GM10248 (cell line): ENCODE results near the gene HOXC6.

Source experiments
- CTCF ChIA-PET: fragments of 300-600 bp; sonication (Branson Sonifier 250); formaldehyde crosslinking; extraction: SDS; loops from one replicate; lab custom pipeline; 2021; ENCODE audit warnings: antibody characterized with exemption; lab: Yijun Ruan, JAX
- POLR2A ChIA-PET: fragments of 350-650 bp; sonication (Branson Sonifier 250); formaldehyde crosslinking; extraction: SDS; loops from one replicate; lab custom pipeline; 2020; ENCODE audit warnings: antibody characterized with exemption; lab: Yijun Ruan, JAX
- DNase-seq: peaks from one replicate; pipeline ENCODE4 v3.0.0; 2012; ENCODE audit errors: extremely low spot score
- CTCF ChIP-seq: IDR thresholded peaks from 2 replicates; pipeline ENCODE4 v1.5.1; 2012; ENCODE audit warnings: mild to moderate bottlenecking, low read depth; ENCODE audit errors: extremely low read depth, missing control alignments, control extremely low read depth

The HOXC6 gene

GRCh38 chr12:54028314-54029201 lies at the start of gene HOXC6:
HOXC6 (plus strand) TSS chr12:54028440; CDS start chr12:54028522, 82 bp downstream.
- ChIA-PET CTCF (interaction anchor here (3.6 to 10.1 kb wide), 5 partner anchors 22 to 180 kb away, joined by 18 to 214 read pairs (median 122); partner anchors contain the start of genes HOXC8 and SMUG1), POLR2A (no interaction called here)
- no peak for DNase-seq
- TF ChIP-seq CTCF = no peak

- no peak for TF ChIP-seq CTCF
- DNase-seq = no peak
- CTCF ChIA-PET = interaction anchor here (1.5 to 2.8 kb wide), 3 partner anchors 9 to 229 kb away, joined by 4 to 10 read pairs (median 4); no protein-coding TSS in a partner anchor
- POLR2A ChIA-PET = no interaction called here
Measured at GRCh38 chr12:53978477-53979356, 49.5 kb upstream of the HOXC6 start.

- DNase-seq = no peak
- ChIA-PET POLR2A (no interaction called here), CTCF (interaction anchor here (1.0 to 2.8 kb wide), 4 partner anchors 52 to 234 kb away, joined by 3 to 10 read pairs (median 4); partner anchors contain the start of gene HOXC5)
- no peak for TF ChIP-seq CTCF
Measured at GRCh38 chr12:53980104-53980801, 48.0 kb upstream of the HOXC6 start.

- ChIA-PET POLR2A (no interaction called here), CTCF (interaction anchor here (1.0 to 2.8 kb wide), 5 partner anchors 52 to 234 kb away, joined by 3 to 10 read pairs (median 3); partner anchors contain the start of gene HOXC5)
- no peak for TF ChIP-seq CTCF
- DNase-seq = no peak
Measured at GRCh38 chr12:53980802-53981496, 47.3 kb upstream of the HOXC6 start.

- TF ChIP-seq CTCF = no peak
- no peak for DNase-seq
- ChIA-PET POLR2A (no interaction called here), CTCF (interaction anchor here (1.3 to 1.9 kb wide), 2 partner anchors 51 to 225 kb away, joined by 3 to 6 read pairs; partner anchors contain the start of gene HOXC5)
Measured at GRCh38 chr12:53981634-53982565, 46.3 kb upstream of the HOXC6 start.
